Stimulated activated CD8-positive, alpha-beta memory T cell treated with anti-CD3 and anti-CD28 coated beads, Interleukin-15, amount 100 ng/mL, for 4 hours (primary cell): ENCODE data around the gene POU2F1.
"Not testable (repeated sequence)": the region's sequence is repeated elsewhere in the genome, so short reads cannot be mapped to it uniquely, and the experiment has no call there.

Experiments
- DNase-seq, 2 donors: peaks; one replicate each; pipeline ENCODE4 v3.0.0-alpha.2; 2020; ENCODE audit warnings: low read depth in 2 of 2

The POU2F1 gene

GRCh38 chr1:167231873-167232450 is 11.3 kb downstream of the POU2F1 start:
- no peak for DNase-seq

GRCh38 chr1:167232801-167233200 is 12.1 kb downstream of the POU2F1 start:
- no peak for DNase-seq

GRCh38 chr1:167233373-167233772 is 12.7 kb downstream of the POU2F1 start:
- DNase-seq = no peak

- DNase-seq = no peak
These were observed 16.3 kb downstream of the POU2F1 start for GRCh38 chr1:167237000-167237399.

GRCh38 chr1:167238713-167239112 is 18.0 kb downstream of the POU2F1 start:
- DNase-seq = no peak

- DNase-seq = no peak
These were observed 18.6 kb downstream of the POU2F1 start for GRCh38 chr1:167239257-167239656.

- DNase-seq = no peak
These were observed 23.6 kb downstream of the POU2F1 start for GRCh38 chr1:167244244-167244643.

GRCh38 chr1:167245168-167245567 is 24.5 kb downstream of the POU2F1 start:
- DNase-seq = not testable (repeated sequence)

GRCh38 chr1:167246971-167247370 is 26.3 kb downstream of the POU2F1 start:
- DNase-seq = no peak

- DNase-seq = no peak
These were observed 27.1 kb downstream of the POU2F1 start for GRCh38 chr1:167247754-167248153.

- DNase-seq = no peak
These were observed 28.3 kb downstream of the POU2F1 start for GRCh38 chr1:167248707-167249642.

- DNase-seq = no peak
These were observed 29.0 kb downstream of the POU2F1 start for GRCh38 chr1:167249702-167250101.

- no peak for DNase-seq
These were observed 29.8 kb downstream of the POU2F1 start for GRCh38 chr1:167250482-167250881.

- DNase-seq = no peak
These were observed 30.8 kb downstream of the POU2F1 start for GRCh38 chr1:167251472-167251871.

- no peak for DNase-seq
These were observed 32.3 kb downstream of the POU2F1 start for GRCh38 chr1:167252986-167253385.

- no peak for DNase-seq
These were observed 38.2 kb downstream of the POU2F1 start for GRCh38 chr1:167258858-167259257.

- DNase-seq = no peak
These were observed 42.1 kb downstream of the POU2F1 start for GRCh38 chr1:167262836-167263235.

- DNase-seq = no peak
These were observed 42.7 kb downstream of the POU2F1 start for GRCh38 chr1:167263344-167263743.

- no peak for DNase-seq
These were observed 43.3 kb downstream of the POU2F1 start for GRCh38 chr1:167263819-167264464.

- no peak for DNase-seq
These were observed 46.3 kb downstream of the POU2F1 start for GRCh38 chr1:167266965-167267364.

- DNase-seq = no peak
These were observed 47.7 kb downstream of the POU2F1 start for GRCh38 chr1:167268347-167268787.

GRCh38 chr1:167270349-167271092 is 49.8 kb downstream of the POU2F1 start:
- no peak for DNase-seq
